Measurements from ENCODE around the gene GALNS.

GALNS gene

DNA sequence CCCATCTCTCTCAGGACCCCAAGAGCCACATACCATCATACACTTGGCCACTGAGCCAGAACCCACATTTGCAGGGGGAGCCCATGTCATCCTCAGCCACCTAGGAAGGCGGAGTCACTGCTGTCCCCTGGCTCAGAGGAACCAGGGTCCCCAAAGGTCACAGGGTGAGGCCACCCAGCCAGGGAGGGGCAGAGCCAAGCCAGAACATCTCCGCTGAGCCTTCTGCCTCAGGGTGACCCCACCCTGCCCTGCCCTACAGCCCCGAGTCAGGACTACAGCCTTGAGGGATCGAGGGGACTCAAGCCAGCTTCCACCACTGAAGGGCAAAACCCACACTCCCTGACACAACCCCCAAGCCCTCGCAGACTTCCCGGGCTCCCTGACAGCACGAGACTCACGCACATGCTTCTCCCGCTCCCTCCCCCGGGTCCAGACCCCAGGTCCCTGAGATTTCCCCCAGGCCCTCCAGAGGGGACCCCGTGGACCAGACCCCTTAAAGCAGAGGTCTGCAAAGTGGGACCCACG lies 89.1 kb downstream of the GALNS start:
- Histone ChIP-seq H4K91ac (ENCODE audit: low read length) (peak overlapping the region; percentile 94), H3K9me3 (ENCODE audit: control insufficient read depth, low read length) (no peaks in the 10 kb centered on the region), H3K23ac (ENCODE audit: low read length in 2 of 2) (no peak overlapping the region), H2AFZ (ENCODE audit: low read depth, low read length) (no peak overlapping the region), H2BK120ac (ENCODE audit: low read depth, low read length) (peak overlapping the region; percentile 22), H3K36me3 (ENCODE audit: control insufficient read depth in 1 of 2, insufficient read depth in 2 of 2, low read depth in 1 of 2, low read length in 2 of 2) (peaks cover 11 to 26% of the 10 kb centered on the region in 2 experiments), H2BK12ac (ENCODE audit: low read length in 2 of 2) (peak overlapping the region; percentile 11 to 69), H2BK5ac (ENCODE audit: low read depth, low read length, poor library complexity, severe bottlenecking) (no peak overlapping the region), H3K4me1 (ENCODE audit: control insufficient read depth, insufficient read depth, low read depth, low read length) (peaks cover 83% of the 10 kb centered on the region), H3K79me1 (replicated peaks; ENCODE audit: low read length, poor library complexity, severe bottlenecking) (peaks cover 24% of the 10 kb centered on the region), H3K18ac (ENCODE audit: low read depth in 1 of 2, low read length in 2 of 2) (peak overlapping the region; percentile 73 to 86), H3K14ac (ENCODE audit: low read length in 2 of 2) (peak overlapping the region in 1 of 2 experiments; percentile 4), H3K27me3 (ENCODE audit: control insufficient read depth in 1 of 2, insufficient read depth in 1 of 2, low read length in 2 of 2) (no peaks in the 10 kb centered on the region), H3K9ac (ENCODE audit: low read length) (peak overlapping the region; percentile 67), H2AK5ac (ENCODE audit: low read length, severe bottlenecking) (no peak overlapping the region), H3K4me2 (ENCODE audit: low read length, poor library complexity, severe bottlenecking) (peak overlapping the region; percentile 61), H2BK15ac (ENCODE audit: low read depth, poor library complexity, severe bottlenecking) (peak overlapping the region; percentile 90), H3K4ac (ENCODE audit: low read depth in 1 of 2, low read length in 2 of 2) (peak overlapping the region; percentile 61 to 71), H3K4me3 (ENCODE audit: insufficient read depth in 1 of 2, low read depth in 1 of 2, low read length in 2 of 2) (peak overlapping the region in 1 of 2 experiments; percentile 46), H4K8ac (ENCODE audit: low read length) (peak overlapping the region; percentile 79), H3K27ac (ENCODE audit: low read length, poor library complexity, severe bottlenecking) (no peak overlapping the region)
- no peak for DNase-seq
- 83% methylated on average over 12 of the region's 12 CpGs for WGBS

GRCh38 chr16:88766975-88767374 lies 89.8 kb downstream of the GALNS start:
- DNase-seq: no peak
- Histone ChIP-seq H2AK5ac (ENCODE audit: low read length, severe bottlenecking) (peak overlapping the region; percentile 26), H3K4me1 (ENCODE audit: control insufficient read depth, insufficient read depth, low read depth, low read length) (peaks cover 83% of the 10 kb centered on the region), H3K27ac (ENCODE audit: low read length, poor library complexity, severe bottlenecking) (no peak overlapping the region), H4K8ac (ENCODE audit: low read length) (no peak overlapping the region), H3K23ac (ENCODE audit: low read length in 2 of 2) (no peak overlapping the region), H3K4ac (ENCODE audit: low read depth in 1 of 2, low read length in 2 of 2) (no peak overlapping the region), H3K9me3 (ENCODE audit: control insufficient read depth, low read length) (no peaks in the 10 kb centered on the region), H3K14ac (ENCODE audit: low read length in 2 of 2) (no peak overlapping the region), H3K18ac (ENCODE audit: low read depth in 1 of 2, low read length in 2 of 2) (peak overlapping the region; percentile 28 to 73), H3K27me3 (ENCODE audit: control insufficient read depth in 1 of 2, insufficient read depth in 1 of 2, low read length in 2 of 2) (no peaks in the 10 kb centered on the region), H2BK5ac (ENCODE audit: low read depth, low read length, poor library complexity, severe bottlenecking) (no peak overlapping the region), H3K4me3 (ENCODE audit: insufficient read depth in 1 of 2, low read depth in 1 of 2, low read length in 2 of 2) (no peak overlapping the region), H2AFZ (ENCODE audit: low read depth, low read length) (no peak overlapping the region), H3K4me2 (ENCODE audit: low read length, poor library complexity, severe bottlenecking) (no peak overlapping the region), H3K36me3 (ENCODE audit: control insufficient read depth in 1 of 2, insufficient read depth in 2 of 2, low read depth in 1 of 2, low read length in 2 of 2) (peaks cover 11 to 32% of the 10 kb centered on the region in 2 experiments), H3K79me1 (replicated peaks; ENCODE audit: low read length, poor library complexity, severe bottlenecking) (peaks cover 27% of the 10 kb centered on the region), H3K9ac (ENCODE audit: low read length) (no peak overlapping the region), H2BK120ac (ENCODE audit: low read depth, low read length) (peak overlapping the region; percentile 22), H2BK15ac (ENCODE audit: low read depth, poor library complexity, severe bottlenecking) (no peak overlapping the region), H2BK12ac (ENCODE audit: low read length in 2 of 2) (peak overlapping the region in 1 of 2 experiments; percentile 11), H4K91ac (ENCODE audit: low read length) (no peak overlapping the region)
- WGBS: 85% methylated on average over 11 of the region's 11 CpGs

DNA sequence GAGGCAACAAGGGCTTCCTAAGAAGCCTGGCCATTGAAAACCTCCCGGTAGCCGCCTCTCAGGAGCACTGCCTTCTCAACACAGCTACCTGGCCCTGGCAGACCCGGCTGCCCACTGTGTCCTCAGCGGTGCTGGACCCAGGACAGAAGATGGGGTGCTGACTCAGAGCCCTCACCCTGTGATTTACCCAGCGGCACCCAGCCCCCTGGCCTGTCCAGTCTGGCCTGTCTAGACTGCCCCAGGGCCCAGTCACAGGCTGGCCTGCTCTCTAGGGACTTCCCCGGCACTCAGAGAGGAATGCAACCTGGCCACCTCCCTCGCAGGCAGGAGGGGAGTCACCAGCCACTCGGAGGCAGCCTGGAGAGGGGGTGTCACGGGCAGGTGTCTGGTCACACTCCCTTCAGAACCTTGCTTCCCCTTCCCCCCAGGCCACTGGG lies 91.8 kb downstream of the GALNS start:
- Histone ChIP-seq H2BK120ac (ENCODE audit: low read depth, low read length) (no peak overlapping the region), H3K4ac (ENCODE audit: low read depth in 1 of 2, low read length in 2 of 2) (peak overlapping the region in 1 of 2 experiments; percentile 4), H3K9ac (ENCODE audit: low read length) (no peak overlapping the region), H2BK12ac (ENCODE audit: low read length in 2 of 2) (peak overlapping the region in 1 of 2 experiments; percentile 21), H3K36me3 (ENCODE audit: control insufficient read depth in 1 of 2, insufficient read depth in 2 of 2, low read depth in 1 of 2, low read length in 2 of 2) (peaks cover 11 to 43% of the 10 kb centered on the region in 2 experiments), H3K27ac (ENCODE audit: low read length, poor library complexity, severe bottlenecking) (no peak overlapping the region), H2BK15ac (ENCODE audit: low read depth, poor library complexity, severe bottlenecking) (no peak overlapping the region), H3K4me2 (ENCODE audit: low read length, poor library complexity, severe bottlenecking) (no peak overlapping the region), H3K4me1 (ENCODE audit: control insufficient read depth, insufficient read depth, low read depth, low read length) (peaks cover 85% of the 10 kb centered on the region), H2BK5ac (ENCODE audit: low read depth, low read length, poor library complexity, severe bottlenecking) (no peak overlapping the region), H4K8ac (ENCODE audit: low read length) (no peak overlapping the region), H3K27me3 (ENCODE audit: control insufficient read depth in 1 of 2, insufficient read depth in 1 of 2, low read length in 2 of 2) (no peaks in the 10 kb centered on the region), H3K14ac (ENCODE audit: low read length in 2 of 2) (no peak overlapping the region), H3K18ac (ENCODE audit: low read depth in 1 of 2, low read length in 2 of 2) (no peak overlapping the region), H3K79me1 (replicated peaks; ENCODE audit: low read length, poor library complexity, severe bottlenecking) (peaks cover 42% of the 10 kb centered on the region), H2AFZ (ENCODE audit: low read depth, low read length) (no peak overlapping the region), H3K23ac (ENCODE audit: low read length in 2 of 2) (no peak overlapping the region), H3K4me3 (ENCODE audit: insufficient read depth in 1 of 2, low read depth in 1 of 2, low read length in 2 of 2) (no peak overlapping the region), H2AK5ac (ENCODE audit: low read length, severe bottlenecking) (peak overlapping the region; percentile 23), H3K9me3 (ENCODE audit: control insufficient read depth, low read length) (no peaks in the 10 kb centered on the region), H4K91ac (ENCODE audit: low read length) (peak overlapping the region; percentile 71)
- DNase-seq: peak; percentile 55
- 89% methylated on average over 6 of the region's 9 CpGs for WGBS

DNA sequence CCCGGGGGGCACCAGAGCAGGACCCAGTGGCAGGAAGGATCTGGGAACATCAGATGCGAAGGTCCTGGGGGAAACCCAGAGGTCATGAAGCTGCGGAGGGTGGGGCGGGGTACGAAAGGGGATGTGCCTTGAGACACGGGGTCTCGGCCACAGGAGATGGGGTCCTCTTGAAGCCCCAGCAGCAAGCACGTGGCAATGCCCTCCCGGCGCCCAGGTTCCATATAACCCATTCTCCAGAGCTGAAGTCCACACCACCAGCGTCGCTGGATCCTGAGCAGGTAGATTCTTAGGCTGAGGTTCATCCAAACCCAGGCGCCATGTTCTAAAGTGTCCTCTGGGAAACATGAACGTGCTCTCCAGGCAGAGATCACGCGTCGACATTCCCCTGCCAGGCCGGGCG lies 92.7 kb downstream of the GALNS start:
- 94% methylated on average over 19 of the region's 19 CpGs for WGBS
- H3K4ac ChIP-seq (ENCODE audit: low read depth in 1 of 2, low read length in 2 of 2): no peak overlapping the region

More for the DNA sequence above, 92.7 kb downstream of the GALNS start:
- no peak overlapping the region for H3K18ac ChIP-seq (ENCODE audit: low read depth in 1 of 2, low read length in 2 of 2)
- H4K91ac ChIP-seq (ENCODE audit: low read length): no peak overlapping the region
- no peak overlapping the region for H3K14ac ChIP-seq (ENCODE audit: low read length in 2 of 2)
- H3K9me3 ChIP-seq (ENCODE audit: control insufficient read depth, low read length): no peaks in the 10 kb centered on the region
- no peaks in the 10 kb centered on the region for H3K27me3 ChIP-seq (ENCODE audit: control insufficient read depth in 1 of 2, insufficient read depth in 1 of 2, low read length in 2 of 2)
- no peak overlapping the region for H3K23ac ChIP-seq (ENCODE audit: low read length in 2 of 2)
- peaks cover 85% of the 10 kb centered on the region for H3K4me1 ChIP-seq (ENCODE audit: control insufficient read depth, insufficient read depth, low read depth, low read length)
- H3K79me1 ChIP-seq (replicated peaks; ENCODE audit: low read length, poor library complexity, severe bottlenecking): peaks cover 39% of the 10 kb centered on the region
- no peak overlapping the region for H4K8ac ChIP-seq (ENCODE audit: low read length)
- H3K4me3 ChIP-seq (ENCODE audit: insufficient read depth in 1 of 2, low read depth in 1 of 2, low read length in 2 of 2): no peak overlapping the region
- H2BK120ac ChIP-seq (ENCODE audit: low read depth, low read length): no peak overlapping the region
- no peak overlapping the region for H2AFZ ChIP-seq (ENCODE audit: low read depth, low read length)
- H2AK5ac ChIP-seq (ENCODE audit: low read length, severe bottlenecking): no peak overlapping the region
- H3K4me2 ChIP-seq (ENCODE audit: low read length, poor library complexity, severe bottlenecking): no peak overlapping the region
- DNase-seq: no peak
- H2BK5ac ChIP-seq (ENCODE audit: low read depth, low read length, poor library complexity, severe bottlenecking): no peak overlapping the region
- H3K27ac ChIP-seq (ENCODE audit: low read length, poor library complexity, severe bottlenecking): no peak overlapping the region
- no peak overlapping the region for H2BK12ac ChIP-seq (ENCODE audit: low read length in 2 of 2)
- peaks cover 11 to 40% of the 10 kb centered on the region in 2 experiments for H3K36me3 ChIP-seq (ENCODE audit: control insufficient read depth in 1 of 2, insufficient read depth in 2 of 2, low read depth in 1 of 2, low read length in 2 of 2)
- no peak overlapping the region for H3K9ac ChIP-seq (ENCODE audit: low read length)
- peak overlapping the region; percentile 6 for H2BK15ac ChIP-seq (ENCODE audit: low read depth, poor library complexity, severe bottlenecking)
